GM12801 (cell line): Measurements from ENCODE around the gene ODF4.

ENCODE experiments used
- TF ChIP-seq, protein P1 (sequence below): IDR thresholded peaks from one replicate; pipeline ENCODE4 v1.5.1; 2011; ENCODE audit warnings: control low read depth; ENCODE audit not compliant: insufficient read length; ENCODE audit errors: extremely low read depth

The ODF4 gene

DNA sequence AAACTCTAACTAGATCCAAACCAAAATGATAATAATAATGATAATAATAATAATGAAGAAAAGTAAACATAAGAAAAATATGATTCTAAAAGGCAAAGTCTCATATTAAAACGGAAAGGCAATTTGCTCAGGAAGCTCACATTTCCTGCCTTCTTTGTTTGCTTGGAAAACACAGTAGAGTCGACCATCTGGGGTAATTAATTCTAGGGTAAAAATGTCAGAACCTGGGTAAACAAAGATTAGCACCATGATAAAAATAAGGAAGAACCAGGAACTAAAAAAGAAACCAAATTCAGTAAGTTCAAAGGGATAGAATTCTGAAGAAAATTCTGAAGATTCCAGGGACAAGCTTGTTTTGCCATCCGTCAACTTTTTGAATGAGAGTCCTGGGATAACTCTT is 20.6 kb downstream of the ODF4 start:
- TF ChIP-seq, protein P1, sequence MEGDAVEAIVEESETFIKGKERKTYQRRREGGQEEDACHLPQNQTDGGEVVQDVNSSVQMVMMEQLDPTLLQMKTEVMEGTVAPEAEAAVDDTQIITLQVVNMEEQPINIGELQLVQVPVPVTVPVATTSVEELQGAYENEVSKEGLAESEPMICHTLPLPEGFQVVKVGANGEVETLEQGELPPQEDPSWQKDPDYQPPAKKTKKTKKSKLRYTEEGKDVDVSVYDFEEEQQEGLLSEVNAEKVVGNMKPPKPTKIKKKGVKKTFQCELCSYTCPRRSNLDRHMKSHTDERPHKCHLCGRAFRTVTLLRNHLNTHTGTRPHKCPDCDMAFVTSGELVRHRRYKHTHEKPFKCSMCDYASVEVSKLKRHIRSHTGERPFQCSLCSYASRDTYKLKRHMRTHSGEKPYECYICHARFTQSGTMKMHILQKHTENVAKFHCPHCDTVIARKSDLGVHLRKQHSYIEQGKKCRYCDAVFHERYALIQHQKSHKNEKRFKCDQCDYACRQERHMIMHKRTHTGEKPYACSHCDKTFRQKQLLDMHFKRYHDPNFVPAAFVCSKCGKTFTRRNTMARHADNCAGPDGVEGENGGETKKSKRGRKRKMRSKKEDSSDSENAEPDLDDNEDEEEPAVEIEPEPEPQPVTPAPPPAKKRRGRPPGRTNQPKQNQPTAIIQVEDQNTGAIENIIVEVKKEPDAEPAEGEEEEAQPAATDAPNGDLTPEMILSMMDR, result no peak

DNA sequence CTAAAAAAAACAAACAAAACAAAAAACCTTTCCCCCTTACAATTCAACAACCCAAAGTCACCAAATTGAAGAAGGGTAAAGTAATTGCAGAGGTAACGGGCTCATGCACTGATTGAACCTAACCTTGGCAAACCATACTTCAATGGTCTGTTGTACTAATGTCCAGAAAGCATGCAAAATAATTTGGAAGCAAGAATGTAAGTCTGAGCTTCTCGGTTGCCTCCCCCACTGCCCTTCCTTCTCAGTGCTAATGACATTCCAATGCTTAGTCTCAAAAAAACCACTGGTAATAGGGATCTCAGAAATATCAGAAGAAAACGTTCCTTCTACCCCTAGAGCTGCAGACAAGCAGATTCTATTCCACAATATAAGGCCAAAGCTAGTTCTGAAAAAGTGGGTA is 21.1 kb downstream of the ODF4 start:
- TF ChIP-seq, protein P1, result no peak

DNA sequence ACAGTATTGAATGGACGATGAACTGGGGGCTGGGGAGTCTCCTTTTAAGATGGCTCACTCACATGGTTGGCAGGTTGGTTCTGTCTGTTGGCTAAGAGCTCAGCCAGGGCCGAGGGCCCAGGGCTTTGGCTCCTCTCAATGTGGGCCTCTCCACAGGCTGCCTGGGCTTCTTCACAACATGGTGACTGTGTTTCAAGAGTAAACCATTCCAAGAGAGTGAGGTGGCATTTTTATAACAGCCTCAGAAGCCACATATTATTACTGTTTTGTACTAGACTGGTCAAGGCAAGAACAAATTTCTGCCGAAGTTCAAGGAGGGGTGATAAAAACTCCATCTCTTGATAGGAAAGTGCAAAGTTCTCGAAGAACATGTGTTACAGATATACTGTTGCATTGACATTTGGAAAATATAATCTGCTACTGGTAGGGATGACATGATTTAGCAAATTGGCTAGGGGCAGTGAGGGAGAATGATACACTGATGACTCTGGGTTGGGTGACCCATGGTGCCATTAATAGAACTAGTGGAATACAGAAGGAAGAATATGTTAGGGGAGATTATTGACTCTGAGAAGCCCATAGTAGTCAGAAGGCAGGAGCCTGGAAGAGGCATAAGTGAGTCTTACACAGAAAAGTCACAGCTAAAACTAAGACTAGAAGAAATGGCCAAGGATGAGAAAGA is 23.2 kb downstream of the ODF4 start:
- TF ChIP-seq, protein P1, result no peak

DNA sequence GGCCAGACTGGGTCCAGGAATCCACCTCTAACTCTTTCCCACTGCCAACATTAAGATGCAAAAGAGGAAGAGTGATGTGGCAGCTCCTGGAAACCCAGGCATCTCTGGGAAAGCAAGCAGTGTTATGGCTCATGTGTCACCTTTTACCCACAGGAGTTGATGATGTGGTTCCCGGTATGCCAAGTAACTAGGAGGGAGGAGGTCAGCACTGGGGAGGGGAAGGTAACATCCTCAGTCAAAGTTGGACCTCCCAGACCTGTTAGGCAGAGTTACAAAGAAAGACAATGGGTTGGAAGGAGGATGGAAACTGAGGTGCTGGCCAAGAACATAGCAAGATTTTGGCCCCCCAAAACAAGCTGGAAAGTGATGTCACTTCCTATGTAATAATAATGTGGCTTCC is 25.5 kb downstream of the ODF4 start:
- TF ChIP-seq, protein P1, result no peak

DNA sequence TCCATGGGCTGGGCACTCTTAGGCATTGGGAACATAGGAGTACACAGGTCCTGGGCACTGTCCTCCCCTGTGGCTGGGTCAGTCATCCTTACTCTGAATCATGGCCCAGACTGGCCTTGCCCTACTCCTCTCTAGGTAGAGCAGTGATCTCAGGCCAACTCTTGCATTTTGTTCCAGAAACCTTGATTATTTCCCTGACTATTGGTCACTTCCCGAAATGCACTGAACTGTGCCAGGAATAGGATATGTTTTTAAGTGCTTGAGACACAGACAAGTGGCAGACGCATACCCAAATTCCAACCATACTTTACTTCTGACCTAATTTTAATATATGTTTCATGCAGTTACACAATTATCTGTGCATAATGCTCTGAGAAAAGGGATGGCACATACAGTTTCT is 26.6 kb downstream of the ODF4 start:
- TF ChIP-seq, protein P1, result no peak

DNA sequence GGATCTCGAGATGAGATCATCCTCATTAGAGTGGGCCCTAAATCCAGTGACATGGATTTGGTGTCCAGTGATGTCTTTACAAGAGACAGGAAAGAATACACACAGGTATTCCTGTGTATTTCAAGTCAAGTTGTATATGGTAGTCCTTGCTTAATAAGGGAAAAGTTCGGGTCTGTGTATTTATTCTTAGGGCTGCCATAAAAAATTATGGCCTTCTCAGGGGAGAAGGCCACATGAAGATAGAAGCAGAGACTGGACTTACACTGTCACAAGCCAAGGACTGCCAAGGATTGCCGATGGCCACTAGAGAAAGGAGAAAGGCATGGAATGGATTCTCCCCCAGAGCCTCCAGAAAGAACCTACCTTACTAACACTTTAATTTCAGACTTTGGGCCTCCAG is 28.6 kb downstream of the ODF4 start:
- TF ChIP-seq, protein P1, result no peak

DNA sequence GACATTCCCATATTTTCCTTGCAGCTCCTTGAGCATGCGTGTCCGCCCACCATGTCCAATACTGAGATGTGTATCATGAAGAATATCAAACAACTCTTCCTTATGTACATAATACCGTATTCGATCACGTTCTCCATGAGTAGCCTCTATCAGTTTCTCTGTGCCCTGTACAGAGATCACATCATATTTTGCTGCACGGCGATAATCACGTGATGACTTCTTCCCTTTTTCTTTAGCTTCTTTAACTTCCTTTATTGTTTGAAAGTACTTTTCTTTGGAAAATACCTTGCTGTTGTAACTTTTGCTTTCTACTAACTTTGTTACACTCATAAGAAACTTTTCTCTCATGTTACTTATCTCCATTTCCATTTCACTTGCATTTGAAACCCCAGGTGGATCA is 30.3 kb downstream of the ODF4 start:
- TF ChIP-seq, protein P1, result no peak
